Suppressor macrophage treated with lipopolysaccharide for 4 hours (primary cell): ENCODE data around the gene FYCO1.

ENCODE experiments used
- DNase-seq: peaks from one replicate; pipeline ENCODE4 v3.0.0-alpha.2; 2020

FYCO1 gene

GRCh38 chr3:45983770-45984169, 11.9 kb downstream of the FYCO1 start:
- no peak for DNase-seq

GRCh38 chr3:45981346-45982074, 14.1 kb downstream of the FYCO1 start:
- peak; percentile 48 for DNase-seq

- DNase-seq, result no peak
Observed at GRCh38 chr3:45980819-45981218, 14.8 kb downstream of the FYCO1 start.

GRCh38 chr3:45980229-45980813, 15.3 kb downstream of the FYCO1 start:
- no peak for DNase-seq

- DNase-seq, result no peak
Observed at GRCh38 chr3:45979378-45979777, 16.2 kb downstream of the FYCO1 start.

GRCh38 chr3:45978006-45978761, 17.4 kb downstream of the FYCO1 start:
- DNase-seq, result no peak

GRCh38 chr3:45976191-45977091, 19.2 kb downstream of the FYCO1 start:
- no peak for DNase-seq

GRCh38 chr3:45975686-45976085, 19.9 kb downstream of the FYCO1 start:
- no peak for DNase-seq

GRCh38 chr3:45974686-45975085, 20.9 kb downstream of the FYCO1 start:
- DNase-seq, result no peak

GRCh38 chr3:45972534-45973402, 22.9 kb downstream of the FYCO1 start:
- DNase-seq, result peak; percentile 95

GRCh38 chr3:45969953-45970352, 25.7 kb downstream of the FYCO1 start:
- no peak for DNase-seq

- no peak for DNase-seq
Observed at GRCh38 chr3:45969116-45969515, 26.5 kb downstream of the FYCO1 start.

- DNase-seq, result no peak
Observed at GRCh38 chr3:45968706-45969105, 26.9 kb downstream of the FYCO1 start.

GRCh38 chr3:45968149-45968548, 27.5 kb downstream of the FYCO1 start:
- no peak for DNase-seq

GRCh38 chr3:45967724-45968123, 27.9 kb downstream of the FYCO1 start:
- no peak for DNase-seq

GRCh38 chr3:45966950-45967640, 28.5 kb downstream of the FYCO1 start:
- DNase-seq, result no peak

GRCh38 chr3:45966371-45966791, 29.2 kb downstream of the FYCO1 start:
- DNase-seq, result no peak

GRCh38 chr3:45965653-45966052, 30.0 kb downstream of the FYCO1 start:
- DNase-seq, result no peak

- no peak for DNase-seq
Observed at GRCh38 chr3:45965253-45965652, 30.4 kb downstream of the FYCO1 start.

GRCh38 chr3:45964139-45964538, 31.5 kb downstream of the FYCO1 start:
- DNase-seq, result no peak

GRCh38 chr3:45962033-45962432, 33.6 kb downstream of the FYCO1 start:
- no peak for DNase-seq
